ENCODE data around the gene KRTAP2-1.

The KRTAP2-1 gene

GRCh38 chr17:41065829-41066624 lies 18.9 kb upstream of the KRTAP2-1 start, which contains the start of gene KRTAP2-4:
KRTAP2-4 (minus strand) TSS chr17:41065879; CDS start chr17:41065845, 34 bp downstream.
- no peak for TF ChIP-seq YY1 (IDR thresholded peaks at IDR 0.05; ENCODE audit: low read depth)
- TF ChIP-seq CREB1 (IDR thresholded peaks at IDR 0.05; ENCODE audit: low read depth), result no peak
- no peak for TF ChIP-seq TAF1 (IDR thresholded peaks at IDR 0.05; ENCODE audit: low read depth)
- no peak for TF ChIP-seq TEAD4 (IDR thresholded peaks at IDR 0.05)
- TF ChIP-seq USF1 (IDR thresholded peaks at IDR 0.05), result no peak
- TF ChIP-seq REST (IDR thresholded peaks at IDR 0.05; ENCODE audit: low read depth), result no peak
- no peak for TF ChIP-seq FOXM1 (IDR thresholded peaks at IDR 0.05; ENCODE audit: borderline replicate concordance, low read depth)
- TF ChIP-seq NFIC (IDR thresholded peaks at IDR 0.05), result no peak
- TF ChIP-seq EP300 (IDR thresholded peaks at IDR 0.05; ENCODE audit: borderline replicate concordance), result no peak
- no peak for TF ChIP-seq RAD21 (IDR thresholded peaks at IDR 0.05; ENCODE audit: low read depth)
- no peak for TF ChIP-seq MAX (IDR thresholded peaks at IDR 0.05)
- TF ChIP-seq EGR1 (IDR thresholded peaks at IDR 0.05), result no peak
- TF ChIP-seq CEBPB (IDR thresholded peaks at IDR 0.05), result no peak
- no peak for TF ChIP-seq ZBTB7A (IDR thresholded peaks at IDR 0.05; ENCODE audit: low read depth)

GRCh38 chr17:41064301-41064700 lies 17.2 kb upstream of the KRTAP2-1 start:
- TF ChIP-seq NFIC (IDR thresholded peaks at IDR 0.05) (no peak), EP300 (IDR thresholded peaks at IDR 0.05; ENCODE audit: borderline replicate concordance) (no peak), TEAD4 (IDR thresholded peaks at IDR 0.05) (no peak), MAX (IDR thresholded peaks at IDR 0.05) (no peak), FOXM1 (IDR thresholded peaks at IDR 0.05; ENCODE audit: borderline replicate concordance, low read depth) (no peak), TAF1 (IDR thresholded peaks at IDR 0.05; ENCODE audit: low read depth) (no peak), TCF12 (IDR thresholded peaks at IDR 0.05; ENCODE audit: low read depth) (no peak), RAD21 (IDR thresholded peaks at IDR 0.05; ENCODE audit: low read depth) (no peak), CREB1 (IDR thresholded peaks at IDR 0.05; ENCODE audit: low read depth) (no peak), EGR1 (IDR thresholded peaks at IDR 0.05) (no peak), ZBTB7A (IDR thresholded peaks at IDR 0.05; ENCODE audit: low read depth) (no peak), USF1 (IDR thresholded peaks at IDR 0.05) (no peak), REST (IDR thresholded peaks at IDR 0.05; ENCODE audit: low read depth) (no peak)

- TF ChIP-seq FOXM1 (IDR thresholded peaks at IDR 0.05; ENCODE audit: borderline replicate concordance, low read depth) (no peak), YY1 (IDR thresholded peaks at IDR 0.05; ENCODE audit: low read depth) (no peak), EP300 (IDR thresholded peaks at IDR 0.05; ENCODE audit: borderline replicate concordance) (no peak), TEAD4 (IDR thresholded peaks at IDR 0.05) (no peak)
Measured at GRCh38 chr17:41063449-41063848, 16.3 kb upstream of the KRTAP2-1 start.

GRCh38 chr17:41061964-41062363 lies 14.8 kb upstream of the KRTAP2-1 start:
- TF ChIP-seq CEBPB (IDR thresholded peaks at IDR 0.05) (no peak), FOXM1 (IDR thresholded peaks at IDR 0.05; ENCODE audit: borderline replicate concordance, low read depth) (no peak), EGR1 (IDR thresholded peaks at IDR 0.05) (no peak), TCF12 (IDR thresholded peaks at IDR 0.05; ENCODE audit: low read depth) (no peak), ZBTB7A (IDR thresholded peaks at IDR 0.05; ENCODE audit: low read depth) (no peak), RAD21 (IDR thresholded peaks at IDR 0.05; ENCODE audit: low read depth) (no peak; the same call in 1 of the 2 replicates), NFIC (IDR thresholded peaks at IDR 0.05) (no peak), USF1 (IDR thresholded peaks at IDR 0.05) (no peak), TEAD4 (IDR thresholded peaks at IDR 0.05) (peak; percentile 43; the same call in 1 of the 2 replicates), MAX (IDR thresholded peaks at IDR 0.05) (peak; percentile 75), EP300 (IDR thresholded peaks at IDR 0.05; ENCODE audit: borderline replicate concordance) (no peak), TAF1 (IDR thresholded peaks at IDR 0.05; ENCODE audit: low read depth) (no peak), REST (IDR thresholded peaks at IDR 0.05; ENCODE audit: low read depth) (no peak), CREB1 (IDR thresholded peaks at IDR 0.05; ENCODE audit: low read depth) (no peak), YY1 (IDR thresholded peaks at IDR 0.05; ENCODE audit: low read depth) (no peak)

Measured in Ishikawa (cell line).